Uterus (tissue), 2 donors: ENCODE data around the gene KCND2.

Experiments used
- POLR2A ChIP-seq, 2 donors: fragments of 450-650 bp; IDR thresholded peaks; one replicate each; pipeline ENCODE4 v1.6.1; 2016; ENCODE audit warnings: antibody characterized with exemption in 2 of 2, mild to moderate bottlenecking in 1 of 2, moderate library complexity in 1 of 2
- TF ChIP-seq, protein P1 (sequence below), 4 experiments: fragments of 200-600 bp in 2 of 4; fragments of 450-650 bp in 2 of 4; sonication (generic) in 2 of 4; IDR thresholded peaks; one replicate each; pipeline ENCODE4 v1.5.1; 2016 to 2019; ENCODE audit warnings: antibody characterized with exemption in 4 of 4, mild to moderate bottlenecking in 2 of 4, moderate library complexity in 1 of 4

DNA sequence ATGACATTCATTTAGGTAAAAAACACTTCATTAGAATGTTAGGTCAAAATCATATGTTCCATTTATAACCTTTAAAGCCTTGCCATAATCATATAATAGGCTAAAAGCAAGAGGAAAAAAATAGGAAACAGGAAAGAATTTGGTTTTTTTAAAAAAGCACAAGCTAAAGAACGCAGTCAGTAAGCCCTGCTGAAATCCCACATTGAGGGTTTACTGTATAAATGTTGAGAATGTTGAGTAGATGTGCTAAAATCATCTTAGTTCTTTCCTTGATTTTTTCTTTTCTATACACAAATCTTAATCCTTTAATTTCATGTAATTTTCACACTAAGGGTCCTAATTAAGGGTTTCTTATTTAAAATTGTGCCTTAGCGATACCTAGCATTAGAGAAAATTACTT is 452.0 kb downstream of the KCND2 start:
- TF ChIP-seq, protein P1, sequence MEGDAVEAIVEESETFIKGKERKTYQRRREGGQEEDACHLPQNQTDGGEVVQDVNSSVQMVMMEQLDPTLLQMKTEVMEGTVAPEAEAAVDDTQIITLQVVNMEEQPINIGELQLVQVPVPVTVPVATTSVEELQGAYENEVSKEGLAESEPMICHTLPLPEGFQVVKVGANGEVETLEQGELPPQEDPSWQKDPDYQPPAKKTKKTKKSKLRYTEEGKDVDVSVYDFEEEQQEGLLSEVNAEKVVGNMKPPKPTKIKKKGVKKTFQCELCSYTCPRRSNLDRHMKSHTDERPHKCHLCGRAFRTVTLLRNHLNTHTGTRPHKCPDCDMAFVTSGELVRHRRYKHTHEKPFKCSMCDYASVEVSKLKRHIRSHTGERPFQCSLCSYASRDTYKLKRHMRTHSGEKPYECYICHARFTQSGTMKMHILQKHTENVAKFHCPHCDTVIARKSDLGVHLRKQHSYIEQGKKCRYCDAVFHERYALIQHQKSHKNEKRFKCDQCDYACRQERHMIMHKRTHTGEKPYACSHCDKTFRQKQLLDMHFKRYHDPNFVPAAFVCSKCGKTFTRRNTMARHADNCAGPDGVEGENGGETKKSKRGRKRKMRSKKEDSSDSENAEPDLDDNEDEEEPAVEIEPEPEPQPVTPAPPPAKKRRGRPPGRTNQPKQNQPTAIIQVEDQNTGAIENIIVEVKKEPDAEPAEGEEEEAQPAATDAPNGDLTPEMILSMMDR (IDR thresholded peaks at IDR 0.05): no peak
- TF ChIP-seq POLR2A (IDR thresholded peaks at IDR 0.05): no peak
